Bronchial epithelial cell (primary cell): ENCODE results near the gene PSEN1. TPM values are rescaled to one million over a fixed set of nuclear protein-coding genes. Genes with fewer than 3 reads are reported as not detected.

Experiments used
- DNase-seq: peaks from one replicate; pipeline ENCODE4 v3.0.0-alpha.2; 2010; ENCODE audit warnings: low read depth
- FAIRE-seq: peaks from 2 replicates; lab custom pipeline; 2011; peaks lifted over from hg19 to GRCh38; lab: Jason Lieb, UNC
- H3K27me3 ChIP-seq: 2 replicates; pipeline ENCODE4 v1.5.1; 2011; ENCODE audit warnings: low read length; ENCODE audit not compliant: control insufficient read depth, insufficient read depth
- H3K36me3 ChIP-seq: 2 replicates; pipeline ENCODE4 v1.5.1; 2011; ENCODE audit warnings: low read length; ENCODE audit not compliant: control insufficient read depth, insufficient read depth
- H3K4me3 ChIP-seq: 2 replicates; pipeline ENCODE4 v1.5.1; 2011; ENCODE audit warnings: mild to moderate bottlenecking, low read depth, low read length, control low read depth
- CTCF ChIP-seq: IDR thresholded peaks from 2 replicates; pipeline ENCODE4 v1.5.1; 2011; ENCODE audit warnings: mild to moderate bottlenecking, moderate library complexity, low read length, control low read depth, inconsistent platforms; ENCODE audit not compliant: insufficient read depth, severe bottlenecking
- total RNA-seq: library from RNA; depleted of rRNA; stranded (reverse); fragments of >200 nt; gene quantifications from 2 replicates; pipeline ENCODE4 v1.2.1, GENCODE V29; 2014

The PSEN1 gene
- total RNA-seq, 1 donor from 2014 or later: 86.1 TPM

- Histone ChIP-seq H3K4me3 (no peak overlapping the region), H3K36me3 (no peaks in the 10 kb centered on the region), H3K27me3 (peaks cover 11% of the 10 kb centered on the region)
- no peak for TF ChIP-seq CTCF
- no peak for FAIRE-seq
- no peak for DNase-seq
These were observed 104.6 kb downstream of the PSEN1 start for GRCh38 chr14:73240816-73241480.

- Histone ChIP-seq H3K27me3 (peaks cover 8% of the 10 kb centered on the region), H3K4me3 (no peak overlapping the region), H3K36me3 (no peaks in the 10 kb centered on the region)
- peak; percentile 53 for DNase-seq
- TF ChIP-seq CTCF: no peak
- no peak for FAIRE-seq
These were observed 105.3 kb downstream of the PSEN1 start for GRCh38 chr14:73241481-73242165.

- Histone ChIP-seq H3K27me3 (peaks cover 2% of the 10 kb centered on the region), H3K36me3 (no peaks in the 10 kb centered on the region), H3K4me3 (no peak overlapping the region)
- no peak for TF ChIP-seq CTCF
- DNase-seq: no peak
- FAIRE-seq: no peak
These were observed 106.1 kb downstream of the PSEN1 start for GRCh38 chr14:73242357-73242901.

GRCh38 chr14:73243341-73243740 lies 107.0 kb downstream of the PSEN1 start:
- Histone ChIP-seq H3K4me3 (no peak overlapping the region), H3K27me3 (peaks cover 2% of the 10 kb centered on the region), H3K36me3 (no peaks in the 10 kb centered on the region)
- TF ChIP-seq CTCF: no peak
- FAIRE-seq (no peak), DNase-seq (no peak)

GRCh38 chr14:73243748-73244147 lies 107.4 kb downstream of the PSEN1 start:
- H3K27me3 ChIP-seq: peaks cover 2% of the 10 kb centered on the region
- FAIRE-seq (no peak), DNase-seq (no peak)
- H3K4me3 ChIP-seq: no peak overlapping the region
- no peak for TF ChIP-seq CTCF
- H3K36me3 ChIP-seq: no peaks in the 10 kb centered on the region
